Lung microvascular endothelial cell (primary cell): Measurements from ENCODE around the gene ZMYND19. TPM values are rescaled to one million over a fixed set of nuclear protein-coding genes. Genes with fewer than 3 reads are reported as not detected.
"Not testable (repeated sequence)": the region's sequence is repeated elsewhere in the genome, so short reads cannot be mapped to it uniquely, and the experiment has no call there.

ENCODE experiments used
- DNase-seq, 2 donors: peaks; one replicate each; pipeline versions ENCODE4 v3.0.0 to v3.0.0-alpha.2; 2010; ENCODE audit warnings: low read depth in 2 of 2
- total RNA-seq: library from RNA; depleted of rRNA; stranded (reverse); fragments of >200 nt; gene quantifications from 2 replicates; pipeline ENCODE4 v1.2.1, GENCODE V29; 2014

The ZMYND19 gene
- total RNA-seq, 1 donor from 2014 or later: 13.5 TPM

DNA sequence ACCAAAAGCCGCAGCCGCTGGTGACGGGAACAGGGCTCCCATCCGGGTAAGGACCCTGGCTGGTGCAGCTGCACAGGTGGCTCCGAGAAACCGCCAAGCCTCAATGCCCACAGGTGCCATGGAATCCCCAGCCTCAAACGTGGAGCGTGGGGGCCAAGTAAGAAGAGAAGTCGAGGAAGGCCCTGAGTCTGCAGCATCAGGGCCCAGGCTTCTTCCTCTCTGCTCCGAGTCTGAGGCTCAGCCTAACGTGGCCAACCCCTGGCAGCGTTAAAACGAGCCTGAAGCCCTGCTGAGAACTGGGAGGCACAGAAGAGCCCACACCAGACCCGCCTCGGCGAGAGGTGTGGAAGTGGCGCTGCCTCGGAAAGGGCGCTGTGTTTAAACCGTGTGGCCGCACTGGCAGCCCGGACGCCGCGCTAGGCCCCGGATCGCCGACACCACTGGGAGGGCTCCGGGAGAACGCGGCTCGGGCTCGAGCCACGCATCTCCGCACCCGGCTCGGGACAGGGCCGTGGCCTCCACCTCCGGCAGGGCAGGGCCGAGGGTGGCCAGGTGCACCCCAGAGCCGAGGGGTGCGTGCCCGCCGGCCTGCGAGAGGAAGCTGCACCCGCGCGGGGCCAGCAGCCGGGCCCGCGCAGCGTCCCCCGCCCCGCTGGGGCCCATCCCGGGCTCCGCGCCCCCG is 730 bp downstream of the ZMYND19 start:
- peak; percentile 33 to 44 for DNase-seq

DNA sequence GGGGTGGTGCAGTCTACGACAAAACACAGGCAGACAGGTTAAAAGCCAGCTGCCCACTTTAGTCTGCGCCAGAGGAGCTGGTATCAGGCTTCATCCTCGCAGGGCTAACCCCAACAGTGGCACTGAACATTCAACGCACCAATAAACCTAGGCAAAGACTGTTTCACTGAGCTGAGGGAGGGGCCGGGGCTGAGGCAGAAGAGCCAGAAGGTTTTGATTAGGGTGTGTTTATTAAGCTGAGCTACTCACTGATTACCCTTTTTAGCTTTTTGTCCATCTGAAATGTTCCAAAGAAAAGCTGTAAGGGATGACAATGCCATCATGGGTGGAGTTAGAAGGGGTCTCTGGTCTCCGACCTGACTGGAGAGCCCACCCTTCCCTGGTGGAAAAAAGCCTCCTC is 1.4 kb downstream of the ZMYND19 start:
- no peak for DNase-seq

DNA sequence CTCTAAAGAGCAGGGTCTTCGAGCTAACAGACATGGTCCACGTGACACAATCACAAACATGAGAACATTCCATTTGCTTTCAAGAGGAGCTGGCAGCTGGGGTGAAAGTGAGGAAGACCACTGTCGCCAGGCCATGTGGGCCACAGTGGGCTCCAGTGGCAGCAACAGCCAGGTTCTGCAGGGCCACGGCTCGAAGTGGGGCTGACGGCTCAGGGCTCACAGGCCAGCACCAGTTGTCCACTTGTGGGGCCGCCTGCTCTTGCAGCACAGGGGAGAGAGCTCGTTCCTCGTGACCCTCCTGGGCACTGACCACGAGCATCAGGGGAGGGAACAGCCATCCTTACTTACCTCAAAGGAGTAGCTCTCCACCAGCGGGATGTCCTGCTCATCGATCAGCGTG is 2.0 kb downstream of the ZMYND19 start:
- DNase-seq: no peak

GRCh38 chr9:137586854-137587253 is 3.5 kb downstream of the ZMYND19 start:
- no peak for DNase-seq

GRCh38 chr9:137583957-137584356 is 6.4 kb downstream of the ZMYND19 start:
- no peak for DNase-seq

DNA sequence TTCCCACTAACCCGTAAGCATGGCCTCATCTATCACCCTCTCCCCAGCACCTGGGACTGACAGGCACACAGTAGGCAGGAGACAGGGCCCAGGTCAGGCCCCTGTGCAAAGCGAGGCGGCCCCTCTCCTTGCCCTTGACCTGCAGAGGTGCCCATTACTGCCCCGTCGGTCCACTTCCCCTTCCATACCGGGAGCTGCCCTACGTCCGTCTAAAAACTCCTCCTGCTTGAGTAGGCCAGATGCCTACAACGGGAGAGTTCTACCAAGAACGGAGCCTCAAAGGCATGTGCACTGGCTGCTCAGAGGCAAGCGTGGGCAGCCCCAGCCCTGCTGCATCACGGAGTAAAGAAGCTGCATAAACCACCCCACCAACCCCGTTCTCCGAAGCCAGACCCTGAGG is 7.0 kb downstream of the ZMYND19 start:
- DNase-seq: no peak

DNA sequence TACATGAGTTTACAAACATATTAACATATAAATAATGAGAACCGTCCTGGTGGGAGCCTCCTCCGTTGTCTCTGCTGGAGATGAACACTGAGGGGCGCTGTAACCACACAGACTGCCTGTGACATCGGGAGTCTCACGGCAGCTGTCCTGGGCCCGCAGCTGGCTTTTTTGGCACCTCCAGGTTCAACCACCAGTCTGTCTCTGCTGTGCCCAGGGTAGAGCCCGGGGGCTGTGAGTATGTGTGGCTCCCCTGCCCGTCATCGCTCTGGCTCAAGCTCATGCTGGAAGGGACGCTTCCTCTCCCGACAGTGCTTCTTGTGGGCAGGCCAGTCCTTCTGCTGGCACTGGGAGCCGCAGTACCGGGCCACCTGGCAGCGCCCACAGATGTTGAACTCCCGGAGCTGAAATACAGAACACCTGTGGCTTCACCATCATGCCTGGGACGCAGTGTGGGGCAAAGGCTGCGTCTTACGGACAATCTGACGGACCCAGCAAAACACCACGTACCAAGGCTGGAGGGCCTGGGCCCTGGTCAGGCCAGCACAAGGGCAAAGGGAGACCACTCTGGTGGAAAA is 7.9 kb downstream of the ZMYND19 start:
- DNase-seq: peak; percentile 32 to 36

DNA sequence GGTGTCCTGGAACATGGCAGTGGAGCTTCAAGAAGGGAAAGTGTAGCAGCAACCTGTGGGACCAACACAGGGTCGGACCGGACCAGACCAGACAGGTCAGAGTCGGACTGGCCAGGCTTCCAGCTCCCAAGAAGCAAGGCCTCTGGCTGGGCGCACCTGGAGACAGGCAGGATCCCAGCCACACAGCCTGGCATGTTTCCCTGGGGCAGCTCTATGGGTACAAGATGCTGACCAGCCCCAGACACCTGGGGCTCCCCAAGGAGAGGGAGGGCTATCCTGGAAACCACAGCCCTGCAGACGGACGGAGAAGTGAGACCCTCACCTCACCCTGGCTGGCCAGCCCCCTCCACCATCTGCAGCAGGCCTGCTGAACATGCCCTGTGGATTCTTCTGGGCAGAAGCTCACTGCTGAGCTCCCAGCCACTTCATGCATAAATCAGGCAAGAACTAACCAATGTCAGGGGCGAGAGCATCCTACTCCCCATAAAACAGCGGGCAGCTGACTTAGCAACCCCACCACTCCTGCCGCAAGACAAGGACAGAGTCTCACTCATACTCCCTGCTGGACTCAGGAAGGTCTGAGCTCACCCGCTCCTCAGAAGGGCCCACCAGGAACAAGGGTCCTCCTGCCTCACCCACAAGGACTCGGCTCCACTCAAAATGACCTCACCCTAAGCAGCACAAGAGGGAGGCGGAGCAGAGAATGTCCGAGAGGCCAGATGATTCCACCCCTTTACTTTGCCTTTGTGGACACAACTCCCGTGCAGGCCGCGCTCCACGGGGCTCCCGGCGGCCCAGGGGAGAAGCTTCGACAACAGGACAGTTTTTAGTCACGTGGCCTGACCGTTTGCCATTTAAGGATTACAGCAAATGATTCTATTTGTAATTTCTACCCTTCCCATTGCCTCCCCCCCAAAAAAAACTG is 8.7 kb downstream of the ZMYND19 start:
- no peak for DNase-seq

DNA sequence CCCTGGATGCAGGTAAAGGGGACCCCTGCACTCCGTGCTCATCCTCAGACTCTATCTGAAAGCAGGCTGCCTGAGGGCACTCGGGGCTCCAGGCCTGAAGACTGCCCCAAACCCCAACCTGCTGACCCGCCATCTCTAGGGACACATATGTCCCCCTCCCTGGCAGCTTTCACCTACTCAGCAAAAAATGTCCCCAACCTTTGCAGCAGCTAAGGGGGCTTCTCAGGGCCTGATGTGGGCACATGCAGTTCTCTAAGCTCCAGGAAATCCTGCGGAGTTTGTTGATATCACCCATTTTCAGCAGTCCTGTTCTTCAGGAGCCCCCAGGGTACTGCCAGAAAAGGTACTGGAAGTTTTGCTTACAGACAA is 9.4 kb downstream of the ZMYND19 start:
- no peak for DNase-seq

DNA sequence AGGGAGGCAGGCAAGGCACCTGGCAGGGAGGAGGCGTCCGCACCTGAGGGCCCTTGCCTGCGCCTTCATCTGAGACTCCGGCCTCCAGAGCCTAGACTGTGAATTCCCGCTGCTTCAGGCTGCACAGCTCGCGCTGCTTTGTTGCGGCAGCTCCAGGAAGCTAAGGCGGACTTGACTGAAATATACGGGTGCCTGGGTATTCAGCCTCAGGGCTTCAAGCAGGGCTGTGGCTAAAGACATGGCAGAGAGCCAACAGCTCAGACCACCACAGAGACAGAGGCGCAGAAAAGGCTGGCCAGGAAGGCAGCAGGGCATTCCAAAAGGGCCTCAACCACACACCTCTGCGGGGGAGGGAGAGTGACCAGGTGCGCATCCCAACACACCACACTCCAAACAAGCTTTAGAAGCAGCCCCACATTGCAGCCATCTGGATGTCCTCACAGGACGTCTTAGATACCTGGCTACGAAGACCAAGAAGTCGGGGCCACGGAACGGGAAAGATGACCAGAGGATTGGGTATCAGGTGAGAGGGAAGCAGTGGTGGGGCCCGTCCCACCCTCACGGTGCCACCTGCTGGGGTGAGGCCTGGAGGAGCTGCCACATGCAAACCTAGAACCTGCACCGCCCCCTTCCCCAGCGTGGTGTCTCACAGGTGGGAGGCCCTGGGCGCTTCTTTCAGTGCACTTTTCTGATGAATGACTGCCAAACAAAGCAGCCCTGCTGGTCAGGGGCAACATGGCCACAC is 9.9 kb downstream of the ZMYND19 start:
- DNase-seq: no peak

DNA sequence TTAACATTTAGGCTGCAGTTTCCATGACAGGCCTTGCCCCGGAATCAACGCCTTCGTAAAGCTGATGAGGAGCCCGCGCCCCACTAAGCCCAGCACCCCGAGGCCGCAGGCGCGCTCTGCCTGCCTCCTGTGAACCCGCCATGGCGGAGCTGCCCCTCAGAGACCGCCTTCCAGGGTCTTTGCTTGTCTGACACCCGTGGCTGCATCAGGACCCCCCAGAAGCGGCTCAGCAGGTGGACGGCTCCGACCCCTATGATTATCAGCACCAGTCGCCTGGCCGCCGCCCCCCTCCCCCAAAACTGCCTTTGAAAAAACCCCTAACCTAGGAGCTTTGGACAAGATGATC is 11.1 kb downstream of the ZMYND19 start:
- DNase-seq: no peak

- peak; percentile 94 to 95 for DNase-seq
Measured at GRCh38 chr9:137578518-137579258, 11.6 kb downstream of the ZMYND19 start, which contains the start of gene DPH7. DPH7 (minus strand) TSS chr9:137578925; CDS start chr9:137578777, 148 bp downstream.

GRCh38 chr9:137575716-137576411 is 14.4 kb downstream of the ZMYND19 start:
- no peak for DNase-seq

DNA sequence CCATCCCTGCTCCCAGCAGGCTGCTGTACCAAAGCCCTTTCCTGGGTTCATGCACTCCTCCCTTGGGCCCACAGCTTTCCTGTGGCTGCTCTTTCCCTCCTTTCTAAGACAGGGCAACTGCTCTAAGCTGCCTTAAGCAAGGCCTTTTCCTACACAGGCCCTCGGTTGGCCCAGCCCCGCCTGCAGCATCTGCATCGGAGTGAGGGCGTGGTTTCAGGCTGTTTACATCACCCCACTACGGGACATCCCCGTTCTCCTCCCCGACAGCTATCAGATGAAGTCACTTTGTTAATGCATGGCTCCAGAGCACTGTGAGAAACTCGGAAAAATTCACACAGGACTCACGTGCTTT is 15.0 kb downstream of the ZMYND19 start:
- no peak for DNase-seq

DNA sequence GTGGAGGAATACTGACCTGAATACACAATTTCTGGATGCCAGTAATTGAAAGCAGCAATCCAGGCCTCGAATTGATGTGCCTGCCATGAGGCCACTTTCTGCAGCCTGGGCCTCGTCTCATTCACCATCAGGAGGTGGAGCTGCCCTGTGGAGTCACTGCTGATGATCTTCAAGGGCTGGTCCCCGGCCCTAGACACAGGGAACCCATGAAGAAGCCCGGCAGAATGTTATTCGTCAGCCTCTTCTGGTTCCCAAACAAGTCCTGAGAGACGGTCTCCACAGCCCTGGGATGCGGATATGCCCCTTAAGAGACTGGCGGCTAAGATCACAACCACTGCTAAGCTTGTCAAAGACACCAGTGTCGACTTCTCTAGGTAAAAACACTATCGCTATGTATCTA is 16.1 kb downstream of the ZMYND19 start:
- no peak for DNase-seq

DNA sequence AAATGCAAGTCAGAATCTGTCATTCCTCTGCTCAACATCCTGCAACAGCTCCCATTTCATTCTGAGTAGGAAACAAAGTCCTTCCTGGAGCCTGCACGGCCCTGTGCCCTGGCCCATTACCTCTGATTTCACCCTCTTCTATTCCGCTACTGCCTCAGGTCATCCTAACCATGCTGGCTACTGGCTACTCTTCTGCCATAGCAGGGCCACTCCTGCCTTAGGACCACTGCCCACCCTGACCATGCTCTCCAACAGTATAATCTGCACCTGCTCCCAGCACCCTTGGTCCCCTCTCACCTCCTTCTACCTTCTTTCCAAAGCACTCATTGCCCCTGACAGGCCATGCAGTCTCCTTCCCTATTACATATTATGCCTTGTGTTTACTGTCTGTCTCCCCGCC is 19.7 kb downstream of the ZMYND19 start:
- DNase-seq: no peak

DNA sequence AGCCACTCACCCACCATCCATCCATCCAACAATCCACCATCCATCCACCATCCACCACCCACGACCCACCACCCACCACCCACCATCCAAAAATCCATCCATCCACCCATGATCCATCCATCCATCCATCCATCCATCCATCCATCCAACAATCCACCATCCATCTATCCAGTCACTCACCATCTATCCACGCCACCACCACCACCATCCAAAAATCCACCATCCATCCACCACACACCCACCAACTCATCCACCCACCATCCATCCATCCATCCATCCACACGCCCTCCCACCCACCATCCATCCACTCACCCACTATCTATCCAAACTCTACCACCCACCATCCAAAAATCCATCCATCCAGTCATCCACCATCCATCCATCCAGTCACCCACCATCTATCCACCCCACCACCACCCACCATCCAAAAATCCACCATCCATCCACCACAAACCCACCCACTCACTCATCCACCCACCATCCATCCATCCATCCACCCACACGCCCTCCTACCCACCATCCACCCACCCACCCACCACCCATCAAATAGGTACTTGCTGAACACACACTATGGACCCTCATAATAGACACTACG is 20.6 kb downstream of the ZMYND19 start:
- no peak for DNase-seq

GRCh38 chr9:137568445-137568844 is 21.9 kb downstream of the ZMYND19 start:
- DNase-seq: not testable (repeated sequence)

DNA sequence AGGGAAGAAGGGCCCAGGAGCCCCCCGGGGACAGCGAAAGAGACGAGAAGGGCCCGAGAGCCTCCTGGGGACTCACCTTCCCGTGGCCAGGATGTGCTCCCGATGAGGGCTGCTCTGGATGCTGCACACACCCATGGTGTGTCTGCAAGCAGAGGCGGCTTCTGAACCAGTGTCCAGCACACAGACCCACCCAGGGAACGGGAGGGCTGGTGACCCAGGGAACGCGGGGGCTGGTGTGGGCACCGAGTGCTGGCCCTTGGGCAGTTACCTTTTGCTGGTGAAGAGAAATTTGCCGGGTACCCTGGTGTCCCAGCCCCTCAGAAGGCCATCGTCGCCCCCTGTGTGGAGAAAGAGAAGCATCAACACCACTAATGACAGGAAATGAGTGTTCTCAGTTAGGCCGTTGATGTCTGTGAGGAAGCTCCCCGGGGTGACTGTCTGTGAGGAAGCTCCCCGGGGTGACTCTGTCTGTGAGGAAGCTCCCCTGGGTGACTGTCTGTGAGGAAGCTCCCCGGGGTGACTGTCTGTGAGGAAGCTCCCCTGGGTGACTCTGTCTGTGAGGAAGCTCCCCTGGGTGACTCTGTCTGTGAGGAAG is 25.4 kb downstream of the ZMYND19 start:
- no peak for DNase-seq

DNA sequence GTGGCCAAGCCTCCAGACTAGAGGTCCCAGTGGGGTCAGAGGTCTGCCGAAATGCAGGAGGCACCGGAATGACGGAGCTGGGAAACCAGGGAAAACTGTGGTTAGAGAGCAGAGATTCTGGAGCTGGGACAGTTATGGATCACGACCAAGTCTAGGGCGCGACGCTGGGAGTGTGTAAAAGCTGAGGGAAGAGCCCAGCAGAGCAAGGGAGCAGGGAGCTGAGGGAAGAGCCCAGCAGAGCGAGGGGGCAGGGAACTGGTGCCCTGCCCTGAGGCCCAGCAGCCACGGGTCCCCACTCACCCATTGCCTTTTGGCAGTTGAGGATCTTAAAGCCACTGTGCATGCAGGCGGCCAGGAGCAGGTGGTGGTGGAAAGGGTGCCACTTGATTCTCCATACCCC is 26.2 kb downstream of the ZMYND19 start:
- no peak for DNase-seq
